SK-N-SH (cell line): Measurements from ENCODE around the gene PHF21B. TPM values are rescaled to one million over a fixed set of nuclear protein-coding genes. Genes with fewer than 3 reads are reported as not detected.

Experiments used
- CTCF ChIA-PET: fragments of 300-600, 350-600 bp; formaldehyde crosslinking; extraction: SDS; loops from one replicate; lab custom pipeline; 2021; lab: Yijun Ruan, JAX
- POLR2A ChIA-PET: fragments of 350-600 bp; sonication (Branson Sonifier 250); formaldehyde crosslinking; extraction: SDS; loops from one replicate; lab custom pipeline; 2020; ENCODE audit warnings: antibody characterized with exemption, inconsistent platforms; lab: Yijun Ruan, JAX
- DNase-seq: peaks from one replicate; pipeline ENCODE4 v3.0.0; 2012
- H2AFZ ChIP-seq: fragments of 200-600 bp; sonication (generic); 2 replicates; pipeline ENCODE4 v1.8.1; 2016; ENCODE audit warnings: antibody characterized with exemption, mild to moderate bottlenecking, low read depth
- H3F3A ChIP-seq: fragments of 200-600 bp; sonication (generic); replicated peaks from 2 replicates; pipeline ENCODE3; 2016; ENCODE audit warnings: antibody characterized with exemption, mild to moderate bottlenecking; ENCODE audit not compliant: insufficient read depth
- H3K27ac ChIP-seq, 2 experiments: fragments of 200-500 bp in 1 of 2; fragments of 200-600 bp in 1 of 2; sonication (Bioruptor generic) in 1 of 2; sonication (generic), shearing (Covaris generic) in 1 of 2; 2 replicates each; pipeline versions ENCODE4 v1.5.1 to v1.6.1; 2014 to 2016; ENCODE audit warnings: low read depth in 2 of 2, inconsistent platforms in 1 of 2, low read length in 1 of 2, mild to moderate bottlenecking in 1 of 2, mixed read lengths in 1 of 2
- H3K27me3 ChIP-seq: fragments of 200-600 bp; sonication (generic), shearing (Covaris generic); 2 replicates; pipeline ENCODE4 v1.6.1; 2016; ENCODE audit warnings: mixed run types; ENCODE audit not compliant: insufficient read depth
- H3K36me3 ChIP-seq, 2 experiments: fragments of 200-500 bp in 1 of 2; fragments of 200-600 bp in 1 of 2; sonication (Bioruptor generic) in 1 of 2; sonication (generic) in 1 of 2; replicated peaks in 1 of 2; 2 replicates each; pipeline versions ENCODE3 to v1.5.1; 2014 to 2016; ENCODE audit warnings: low read length in 1 of 2, mild to moderate bottlenecking in 1 of 2; ENCODE audit not compliant: insufficient read depth in 2 of 2, control insufficient read depth in 1 of 2
- H3K4me1 ChIP-seq, 2 experiments: fragments of 200-500 bp in 1 of 2; fragments of 200-600 bp in 1 of 2; sonication (Bioruptor generic) in 1 of 2; sonication (generic), shearing (Covaris generic) in 1 of 2; 2 replicates each; pipeline versions ENCODE4 v1.5.1 to v1.6.1; 2014 to 2016; ENCODE audit warnings: low read depth in 1 of 2, low read length in 1 of 2, mixed run types in 1 of 2; ENCODE audit not compliant: insufficient read depth in 2 of 2, control insufficient read depth in 1 of 2
- H3K4me2 ChIP-seq: fragments of 200-600 bp; sonication (generic), shearing (Covaris generic); 2 replicates; pipeline ENCODE4 v1.6.1; 2017; ENCODE audit warnings: mixed run types
- H3K4me3 ChIP-seq, 2 experiments: fragments of 200-500 bp in 1 of 2; fragments of 200-600 bp in 1 of 2; sonication (Bioruptor generic) in 1 of 2; sonication (generic), shearing (Covaris generic) in 1 of 2; 2 replicates each; pipeline versions ENCODE4 v1.5.1 to v1.8.1; 2014 to 2016; ENCODE audit warnings: low read depth in 2 of 2, inconsistent platforms in 1 of 2, low read length in 1 of 2, mild to moderate bottlenecking in 1 of 2, mixed read lengths in 1 of 2, moderate library complexity in 1 of 2
- H3K79me2 ChIP-seq: fragments of 200-600 bp; sonication (generic); 2 replicates; pipeline ENCODE4 v1.8.1; 2017; ENCODE audit warnings: mild to moderate bottlenecking; ENCODE audit not compliant: insufficient read depth
- H3K9ac ChIP-seq: fragments of 200-600 bp; sonication (generic); 2 replicates; pipeline ENCODE4 v1.6.1; 2017; ENCODE audit warnings: mixed run types
- H3K9me2 ChIP-seq: fragments of 200-600 bp; sonication (generic); 2 replicates; pipeline ENCODE4 v1.6.1; 2017; ENCODE audit warnings: mixed run types
- H3K9me3 ChIP-seq: fragments of 200-600 bp; sonication (generic); 2 replicates; pipeline ENCODE4 v1.6.1; 2017; ENCODE audit warnings: mixed run types, mild to moderate bottlenecking, moderate library complexity
- H4K20me1 ChIP-seq: fragments of 200-600 bp; sonication (generic); 2 replicates; pipeline ENCODE4 v1.6.1; 2017; ENCODE audit warnings: mild to moderate bottlenecking, mixed run types; ENCODE audit not compliant: insufficient read depth
- EZH2phosphoT487 ChIP-seq: fragments of 200-600 bp; sonication (generic); IDR thresholded peaks from 2 replicates; pipeline ENCODE4 v1.6.1; 2017; ENCODE audit warnings: low read depth, mixed run types, mild to moderate bottlenecking, antibody characterized with exemption, moderate library complexity, borderline replicate concordance
- GABPA ChIP-seq: IDR thresholded peaks from 2 replicates; pipeline ENCODE4 v1.4.0; 2012; ENCODE audit warnings: low read depth, mild to moderate bottlenecking
- MEF2A ChIP-seq: IDR thresholded peaks from 2 replicates; pipeline ENCODE4 v1.4.0; 2012; ENCODE audit warnings: low read depth, borderline replicate concordance
- NFIC ChIP-seq: IDR thresholded peaks from 2 replicates; pipeline ENCODE4 v1.4.0; 2012; ENCODE audit warnings: borderline replicate concordance
- RAD21 ChIP-seq: IDR thresholded peaks from 2 replicates; pipeline ENCODE4 v1.6.1; 2012; ENCODE audit warnings: mild to moderate bottlenecking, low read length
- TEAD4 ChIP-seq: IDR thresholded peaks from 2 replicates; pipeline ENCODE4 v1.4.0; 2012; ENCODE audit warnings: mild to moderate bottlenecking, borderline replicate concordance; ENCODE audit not compliant: insufficient read depth
- YY1 ChIP-seq: IDR thresholded peaks from 2 replicates; pipeline ENCODE4 v1.4.0; 2012; ENCODE audit warnings: low read depth, mild to moderate bottlenecking
- WGBS: methylation state at CpG from one replicate; pipeline ENCODE4 v1.1.6; 2017; ENCODE audit warnings: low lambda C conversion rate; 5-methylcytosine and 5-hydroxymethylcytosine counted together
- polyA plus RNA-seq, 3 experiments: library from polyadenylated mRNA; depleted of rRNA; stranded (reverse); fragments of >200 nt; gene quantifications; 2 replicates each; pipeline ENCODE4 v1.2.3, GENCODE V29; 2012
- TF ChIP-seq, protein P1 (sequence below): IDR thresholded peaks from 2 replicates; pipeline ENCODE4; 2012

PHF21B gene
- polyA plus RNA-seq, 1 of the 3 experiments (the other 2 are of a cell fraction): 0.76 TPM

DNA sequence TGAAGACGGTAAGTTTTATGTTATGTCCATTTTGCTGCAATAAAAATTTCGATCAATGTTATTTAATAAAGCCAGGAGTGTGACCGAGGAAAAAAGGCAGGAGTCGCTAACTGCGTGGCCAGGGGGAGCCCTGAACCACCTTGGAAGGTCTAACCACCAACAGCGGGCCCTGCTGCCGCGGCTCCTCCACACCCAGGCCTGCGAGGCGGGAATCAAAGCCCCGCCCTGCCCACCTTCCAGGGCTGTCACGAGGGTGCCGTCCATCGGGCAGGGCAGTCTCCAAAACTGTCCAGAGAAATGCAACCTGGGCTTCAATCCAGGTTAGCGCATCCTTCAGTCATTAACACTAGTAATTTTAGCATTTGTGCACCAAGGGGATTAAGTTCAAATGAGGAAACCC is 19.0 kb downstream of the PHF21B start:
- Histone ChIP-seq H3K36me3 (no peaks in the 10 kb centered on the region), H4K20me1 (no peaks in the 10 kb centered on the region), H3K4me3 (no peak overlapping the region), H3K4me1 (peaks cover 0 to 25% of the 10 kb centered on the region in 2 experiments; a peak in 1 of 4 replicates), H2AFZ (no peak overlapping the region), H3K9me2 (no peaks in the 10 kb centered on the region), H3K9me3 (no peaks in the 10 kb centered on the region), H3F3A (no peaks in the 10 kb centered on the region), H3K27me3 (no peaks in the 10 kb centered on the region; the same call in 1 of the 2 replicates), H3K79me2 (no peaks in the 10 kb centered on the region), H3K4me2 (no peak overlapping the region), H3K27ac (no peak overlapping the region), H3K9ac (no peak overlapping the region)
- 67% methylated on average over 13 of the region's 15 CpGs for WGBS
- CTCF ChIA-PET: no interaction called here
- POLR2A ChIA-PET: no interaction called here
- no peak for DNase-seq
- no peak for TF ChIP-seq NFIC
- no peak for TF ChIP-seq YY1
- no peak for TF ChIP-seq TEAD4
- TF ChIP-seq EZH2phosphoT487: no peak

DNA sequence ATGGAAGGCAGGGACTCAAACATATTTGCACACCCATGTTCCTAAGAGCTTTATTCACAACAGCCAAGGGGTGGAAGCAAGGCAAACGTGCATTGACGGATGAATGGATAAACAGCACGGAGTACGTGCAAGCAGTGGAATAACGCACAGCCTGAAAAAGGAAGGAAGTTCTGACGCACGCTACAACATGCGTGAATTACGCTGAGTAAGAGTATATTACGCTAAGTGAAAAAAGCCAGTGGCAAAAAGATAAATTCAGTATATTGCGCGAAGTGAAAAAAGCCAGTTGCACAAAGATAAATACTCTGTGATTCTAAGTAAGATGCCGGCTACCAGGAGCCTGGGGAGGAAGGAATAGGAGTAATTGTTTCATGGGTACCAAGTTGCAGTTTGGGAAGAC is 19.5 kb downstream of the PHF21B start:
- H3F3A ChIP-seq: no peaks in the 10 kb centered on the region
- TF ChIP-seq, protein P1, sequence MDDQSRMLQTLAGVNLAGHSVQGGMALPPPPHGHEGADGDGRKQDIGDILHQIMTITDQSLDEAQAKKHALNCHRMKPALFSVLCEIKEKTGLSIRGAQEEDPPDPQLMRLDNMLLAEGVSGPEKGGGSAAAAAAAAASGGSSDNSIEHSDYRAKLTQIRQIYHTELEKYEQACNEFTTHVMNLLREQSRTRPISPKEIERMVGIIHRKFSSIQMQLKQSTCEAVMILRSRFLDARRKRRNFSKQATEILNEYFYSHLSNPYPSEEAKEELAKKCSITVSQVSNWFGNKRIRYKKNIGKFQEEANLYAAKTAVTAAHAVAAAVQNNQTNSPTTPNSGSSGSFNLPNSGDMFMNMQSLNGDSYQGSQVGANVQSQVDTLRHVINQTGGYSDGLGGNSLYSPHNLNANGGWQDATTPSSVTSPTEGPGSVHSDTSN: no peak
- TF ChIP-seq NFIC (no peak), GABPA (no peak)
- TF ChIP-seq, all 33 proteins: peak for 0
- no peak for DNase-seq
- Histone ChIP-seq H3K36me3 (no peaks in the 10 kb centered on the region), H3K9me3 (no peaks in the 10 kb centered on the region), H3K4me3 (no peak overlapping the region), H3K27me3 (no peaks in the 10 kb centered on the region; the same call in 1 of the 2 replicates), H3K4me1 (peaks cover 0 to 21% of the 10 kb centered on the region in 2 experiments; a peak in 1 of 4 replicates), H3K79me2 (no peaks in the 10 kb centered on the region), H3K9ac (no peak overlapping the region), H3K9me2 (no peaks in the 10 kb centered on the region), H2AFZ (no peak overlapping the region), H3K4me2 (no peak overlapping the region), H3K27ac (no peak overlapping the region), H4K20me1 (no peaks in the 10 kb centered on the region)
- POLR2A ChIA-PET: no interaction called here
- 86% methylated on average over 13 of the region's 13 CpGs for WGBS
- CTCF ChIA-PET: interaction anchor here (1.2 kb wide), 1 partner anchor 18 kb away, joined by 4 read pairs; no protein-coding TSS in a partner anchor

DNA sequence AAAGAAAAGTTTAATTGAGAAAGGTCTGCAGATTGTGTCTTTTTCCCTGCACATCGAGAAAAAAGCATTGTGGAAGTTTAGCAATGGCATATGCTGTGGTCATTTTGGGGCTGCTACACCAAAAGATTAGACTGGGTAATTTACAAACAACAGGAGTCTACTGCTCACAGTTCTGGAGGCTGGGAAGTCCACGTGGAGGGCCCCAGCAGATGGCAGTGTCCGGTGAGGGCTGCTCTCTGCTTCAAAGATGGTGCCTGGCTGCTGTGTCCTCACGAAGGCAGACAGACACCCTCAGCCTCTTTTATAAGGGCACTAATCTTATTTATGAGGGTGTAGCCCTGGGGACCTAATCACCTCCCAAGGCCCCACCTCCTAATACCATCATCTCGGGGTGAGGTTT is 21.1 kb downstream of the PHF21B start:
- Histone ChIP-seq H3K27ac (no peak overlapping the region), H3K27me3 (no peaks in the 10 kb centered on the region), H3K9me3 (no peaks in the 10 kb centered on the region), H2AFZ (no peak overlapping the region), H3K36me3 (no peaks in the 10 kb centered on the region), H3K9ac (no peak overlapping the region), H3K79me2 (no peaks in the 10 kb centered on the region), H3K4me3 (no peak overlapping the region), H3F3A (no peaks in the 10 kb centered on the region), H4K20me1 (no peaks in the 10 kb centered on the region), H3K4me1 (peaks cover 0 to 4% of the 10 kb centered on the region in 2 experiments; a peak in 1 of 4 replicates), H3K4me2 (no peak overlapping the region), H3K9me2 (no peaks in the 10 kb centered on the region)
- 47% methylated on average over 5 of the region's 5 CpGs for WGBS
- ChIA-PET POLR2A (no interaction called here), CTCF (interaction anchor here (1.0 kb wide), 1 partner anchor 108 kb away, joined by 3 read pairs; no protein-coding TSS in a partner anchor)
- TF ChIP-seq MEF2A (no peak), RAD21 (peak; percentile 15; the same call in 1 of the 2 replicates)
- DNase-seq: no peak
